GM18502 (cell line): ENCODE results near the gene PCSK6.
"Not testable (repeated sequence)": the region's sequence is repeated elsewhere in the genome, so short reads cannot be mapped to it uniquely, and the experiment has no call there.

Experiments used
- ATAC-seq: cut with Tn5 transposase; IDR thresholded peaks from one replicate; pipeline ENCODE4 v1.9.1; 2021; ENCODE audit warnings: mild to moderate bottlenecking; ENCODE audit not compliant: unreplicated experiment, poor library complexity

Gene PCSK6

DNA sequence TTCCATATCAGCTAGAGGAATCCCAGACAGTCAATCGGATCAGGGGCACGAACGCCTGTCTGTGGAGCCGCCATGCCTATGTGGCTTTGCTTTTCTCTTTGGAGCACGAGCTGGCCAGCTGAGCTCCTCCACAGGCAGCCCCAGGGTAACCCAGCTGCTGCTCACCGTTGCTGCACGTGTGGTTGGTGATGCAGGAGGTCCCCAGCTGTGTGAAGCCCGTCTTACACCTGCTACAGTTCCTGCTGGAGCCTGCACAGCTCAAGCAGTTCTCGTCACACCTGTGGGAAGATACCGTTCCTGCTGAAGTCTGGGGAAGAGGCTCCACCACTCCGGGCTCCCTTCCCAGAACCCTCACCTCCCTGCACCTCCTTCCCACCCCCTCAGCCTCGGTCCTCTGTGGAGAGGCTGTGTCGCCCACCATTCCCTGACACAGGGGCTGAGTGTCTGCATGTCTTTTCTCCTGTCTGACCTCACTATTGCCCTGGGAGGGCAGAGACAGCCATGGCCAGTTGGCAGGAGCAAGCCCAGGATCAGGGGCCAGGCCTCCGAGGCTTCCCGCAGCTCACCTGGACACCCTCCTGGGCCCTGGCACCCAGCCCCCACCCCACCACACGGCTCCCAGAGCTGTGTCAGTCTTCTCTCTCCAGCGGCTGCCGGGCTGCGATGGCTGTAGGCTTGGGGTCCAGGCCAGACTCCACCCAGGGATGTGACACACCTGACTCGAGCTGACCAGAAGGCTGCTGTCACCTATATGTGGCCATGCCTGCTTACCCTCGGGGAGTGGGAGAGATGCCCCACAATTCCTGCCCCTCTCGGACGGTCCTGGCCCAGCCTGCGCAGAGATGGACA is 182.2 kb downstream of the PCSK6 start:
- no peak for ATAC-seq

- no peak for ATAC-seq
These were observed 183.0 kb downstream of the PCSK6 start for GRCh38 chr15:101306341-101307047.

DNA sequence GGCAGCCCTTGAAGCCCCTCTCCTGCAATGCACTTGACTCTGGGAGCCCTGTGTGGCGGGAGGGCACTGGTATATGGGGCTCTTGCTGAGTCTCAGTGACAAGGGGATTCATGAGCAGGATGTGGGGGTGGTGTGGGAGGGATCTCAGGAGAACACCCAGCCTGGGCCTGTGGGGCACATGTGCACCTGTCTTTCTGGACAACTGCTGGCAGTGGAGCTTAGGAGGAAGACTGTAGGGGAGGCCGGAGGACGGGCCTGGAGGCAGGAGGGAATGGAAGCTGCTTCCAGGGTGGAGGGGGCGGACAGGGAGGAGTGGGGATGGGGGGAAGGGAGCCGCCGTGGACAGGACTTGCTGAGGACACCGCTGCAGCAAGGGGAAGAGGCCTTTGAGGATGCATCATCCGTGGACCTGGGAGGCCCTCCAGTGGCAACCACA is 183.7 kb downstream of the PCSK6 start:
- no peak for ATAC-seq

DNA sequence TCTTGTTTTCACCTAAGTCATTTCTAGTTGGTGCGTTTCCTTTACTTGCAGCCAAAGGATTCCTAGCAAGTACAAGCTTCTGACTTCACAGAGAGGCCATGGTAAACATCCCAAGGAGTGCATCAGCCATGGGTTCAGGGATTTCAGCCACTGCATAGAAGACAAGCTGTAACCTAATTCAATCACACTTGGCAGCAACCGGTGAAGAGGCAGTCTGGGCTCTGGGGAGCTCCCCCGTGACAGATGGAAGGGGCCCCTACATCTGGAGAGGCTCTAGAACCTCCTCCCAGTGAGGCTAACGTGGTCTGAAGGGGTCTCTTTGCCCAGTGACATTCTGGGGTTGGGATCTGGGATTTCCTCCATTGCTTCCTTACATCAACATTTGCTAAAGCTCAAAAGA is 186.1 kb downstream of the PCSK6 start:
- no peak for ATAC-seq

- ATAC-seq = no peak
These were observed 192.8 kb downstream of the PCSK6 start for GRCh38 chr15:101296418-101297405.

GRCh38 chr15:101295607-101296161 is 193.8 kb downstream of the PCSK6 start:
- no peak for ATAC-seq

GRCh38 chr15:101294731-101295606 is 194.5 kb downstream of the PCSK6 start, which contains the start of gene SNRPA1:
Gene SNRPA1 (minus strand): TSS chr15:101295248. CDS start chr15:101295178, 70 bp downstream.
- ATAC-seq = peak; percentile 79

GRCh38 chr15:101293122-101293521 is 196.4 kb downstream of the PCSK6 start:
- no peak for ATAC-seq

DNA sequence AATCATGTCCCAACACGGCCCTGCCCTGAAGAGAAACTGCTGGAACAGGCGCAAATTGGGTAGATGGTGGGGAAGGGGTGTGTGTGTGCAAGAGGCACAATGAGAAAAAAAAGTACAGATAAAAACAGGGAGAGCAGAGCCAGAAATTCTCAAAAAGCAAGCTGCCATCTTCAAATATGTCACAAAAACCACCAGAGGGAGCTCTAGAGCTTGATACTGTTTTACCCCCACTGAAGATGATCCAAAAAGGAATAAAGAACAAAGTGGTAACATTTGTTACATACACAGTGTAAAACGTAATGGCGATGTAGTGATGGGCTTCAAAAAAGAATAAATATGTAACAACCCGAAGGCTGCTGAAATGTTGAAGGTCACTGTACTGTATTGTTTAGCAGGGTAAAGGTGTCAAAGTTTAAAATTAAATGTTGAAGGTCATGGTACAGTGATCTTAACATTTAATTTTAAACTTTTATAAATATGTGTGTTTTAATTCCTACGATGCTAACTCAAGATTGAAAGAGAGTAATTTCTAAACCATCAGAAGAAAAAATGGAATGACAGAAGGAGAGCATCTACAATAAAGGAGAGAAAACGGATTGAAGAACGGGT is 200.5 kb downstream of the PCSK6 start:
- no peak for ATAC-seq

DNA sequence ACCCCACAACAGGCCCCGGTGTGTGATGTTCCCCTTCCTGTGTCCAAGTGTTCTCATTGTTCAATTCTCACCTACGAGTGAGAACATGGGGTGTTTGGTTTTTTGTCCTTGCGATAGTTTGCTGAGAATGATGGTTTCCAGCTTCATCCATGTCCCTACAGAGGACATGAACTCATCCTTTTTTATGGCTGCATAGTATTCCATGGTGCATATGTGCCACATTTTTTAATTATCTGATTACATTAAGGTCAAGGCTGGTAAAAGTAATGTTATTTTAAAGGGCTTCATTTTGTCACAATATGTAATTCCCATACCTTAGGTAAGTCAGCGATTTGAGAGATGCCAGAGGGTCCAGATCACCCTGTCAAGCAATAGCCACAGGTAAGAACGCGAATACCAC is 202.2 kb downstream of the PCSK6 start:
- ATAC-seq = not testable (repeated sequence)

- no peak for ATAC-seq
These were observed 202.9 kb downstream of the PCSK6 start for GRCh38 chr15:101286471-101287114.

DNA sequence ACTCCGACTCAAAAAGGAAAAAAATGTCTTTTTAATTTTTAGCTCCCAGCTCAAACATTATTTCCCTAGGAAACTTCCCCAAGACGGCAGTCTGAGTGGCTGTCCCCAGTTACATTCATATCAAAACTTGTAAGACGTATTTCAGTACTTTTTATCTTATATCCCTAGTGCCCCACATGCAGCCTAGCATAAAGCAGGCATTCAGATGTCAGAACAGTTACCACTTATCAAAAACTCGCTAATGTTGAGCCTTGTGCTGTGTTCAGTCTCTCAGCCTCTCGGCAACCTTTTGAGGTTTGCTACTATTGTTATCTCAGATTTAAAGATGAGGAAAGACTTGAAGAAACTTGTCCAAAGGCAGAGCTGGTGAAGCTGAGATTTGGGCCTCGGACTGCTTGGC is 205.6 kb downstream of the PCSK6 start:
- ATAC-seq = no peak

GRCh38 chr15:101280007-101280406 is 209.5 kb downstream of the PCSK6 start:
- no peak for ATAC-seq

- ATAC-seq = no peak
These were observed 211.5 kb downstream of the PCSK6 start for GRCh38 chr15:101277943-101278564.

DNA sequence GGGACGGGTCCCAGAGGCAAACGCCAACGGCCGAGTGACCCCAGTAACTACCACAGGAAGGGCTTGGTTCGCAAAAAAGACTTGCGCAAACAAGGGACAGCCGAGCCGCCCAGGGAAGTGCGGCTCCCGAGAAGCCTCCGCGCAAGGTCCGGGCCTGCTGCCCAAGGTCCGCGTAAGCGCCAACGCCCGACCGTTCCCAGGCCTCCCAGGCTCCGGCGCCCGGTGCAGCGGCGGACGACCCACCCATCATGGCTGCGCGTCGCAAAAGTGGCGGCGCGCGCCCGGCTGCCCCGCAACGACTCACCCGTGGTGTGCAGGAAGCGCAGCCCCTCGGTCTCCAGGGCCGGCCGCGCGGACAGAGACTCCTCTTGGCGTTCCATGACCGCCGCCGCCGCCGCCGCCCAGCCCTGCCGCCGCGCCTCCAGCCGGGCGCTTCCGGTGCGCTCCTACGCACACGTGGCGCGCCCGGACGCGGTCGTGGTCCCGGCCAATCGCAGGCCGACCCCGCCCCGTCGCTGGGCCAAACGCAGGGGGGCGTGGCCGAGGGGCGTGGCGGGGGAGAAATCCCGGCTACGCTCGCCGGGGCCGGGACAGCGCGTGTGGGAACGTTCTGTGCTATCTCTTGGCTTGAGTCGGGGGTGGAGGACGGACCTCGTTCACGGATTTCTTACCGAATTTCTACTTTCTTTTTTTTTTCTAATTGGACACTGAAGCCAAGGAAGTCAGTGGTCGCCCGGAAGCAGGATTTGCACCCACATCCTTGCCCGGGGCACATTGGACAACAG is 212.3 kb downstream of the PCSK6 start, which contains the start of gene SELENOS:
SELENOS (minus strand) TSS at position 448 of the 785 bp plus-strand sequence; CDS start at position 380, 68 bp downstream.
- ATAC-seq = peak; percentile 90

DNA sequence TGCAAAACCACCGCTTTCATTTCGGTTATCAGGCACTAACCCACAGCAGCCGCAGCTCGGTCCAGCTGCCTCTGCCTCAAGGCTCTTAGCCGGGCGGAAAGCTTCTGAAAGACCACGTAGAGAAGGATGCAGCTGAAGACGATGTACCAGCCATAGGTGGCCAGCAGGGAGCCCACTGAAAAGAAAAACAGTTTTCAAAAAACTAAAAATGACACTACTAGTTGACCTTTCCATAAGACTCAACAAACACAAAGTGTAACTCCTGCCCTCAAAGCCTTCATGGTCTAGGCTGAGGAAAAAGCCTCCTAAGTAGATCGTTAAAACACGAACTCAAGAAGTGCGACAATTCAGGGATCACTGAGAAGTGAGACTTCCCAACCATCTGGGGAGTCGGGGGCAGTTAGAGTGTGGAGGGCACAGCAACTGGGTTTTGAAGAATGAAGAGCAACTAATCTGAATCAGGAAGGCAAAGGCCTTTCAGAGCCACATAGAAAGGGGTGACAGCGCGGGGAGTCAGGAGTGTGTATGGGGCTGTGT is 212.9 kb downstream of the PCSK6 start:
- ATAC-seq = peak; percentile 6

DNA sequence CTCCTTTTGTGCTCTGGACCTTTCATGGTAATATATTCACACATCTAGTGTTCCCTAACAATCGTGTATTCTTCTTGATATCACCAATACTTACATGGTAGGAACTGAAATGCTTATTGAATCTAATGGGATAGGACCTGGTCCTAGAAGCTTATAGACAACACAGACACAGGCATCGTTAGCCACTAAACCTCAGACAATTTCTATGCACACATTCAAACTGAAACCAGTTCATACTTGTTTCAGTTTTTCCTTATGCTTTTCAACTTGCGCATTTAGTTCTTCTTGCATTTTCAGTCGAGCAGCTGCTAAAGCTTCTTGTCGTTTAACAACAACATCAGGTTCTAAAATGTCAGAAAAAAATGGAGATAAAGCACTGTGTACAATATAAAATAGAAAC is 214.5 kb downstream of the PCSK6 start:
- no peak for ATAC-seq
